H1 (cell line): ENCODE results near the gene GDPD1. TPM values are rescaled to one million over a fixed set of nuclear protein-coding genes. Genes with fewer than 3 reads are reported as not detected.
A peak's percentile ranks its signal among the peaks of the same experiment; 100 is the strongest.

Experiments
- CTCF ChIA-PET: fragments of 300-600 bp; sonication (Branson Sonifier 250); formaldehyde crosslinking; loops from one replicate; lab custom pipeline; 2021; ENCODE audit not compliant: partially characterized antibody; lab: Charles Lee
- POLR2A ChIA-PET: fragments of 300-600 bp; sonication (Branson Sonifier 250); formaldehyde crosslinking; loops from one replicate; lab custom pipeline; 2021; ENCODE audit warnings: inconsistent platforms; ENCODE audit not compliant: partially characterized antibody; lab: Charles Lee
- DNase-seq, 2 experiments: peaks; one replicate each; pipeline versions ENCODE4 v3.0.0 to v3.0.0-alpha.2; 2010 to 2022; ENCODE audit warnings: low spot score in 2 of 2, low read depth in 1 of 2, mixed read lengths in 1 of 2
- FAIRE-seq: peaks from 2 replicates; lab custom pipeline; 2011; peaks lifted over from hg19 to GRCh38; lab: Jason Lieb, UNC
- H2AFZ ChIP-seq: 2 replicates; pipeline ENCODE4 v1.8.1; 2012; ENCODE audit warnings: low read length, inconsistent platforms
- H2AK5ac ChIP-seq: 2 replicates; pipeline ENCODE4 v1.6.1; 2013; ENCODE audit warnings: low read depth, low read length
- H2BK120ac ChIP-seq: replicated peaks from 2 replicates; pipeline ENCODE3; 2013; ENCODE audit warnings: low read depth, low read length, inconsistent platforms
- H2BK12ac ChIP-seq: 2 replicates; pipeline ENCODE4 v1.6.1; 2013; ENCODE audit warnings: low read depth, low read length
- H2BK15ac ChIP-seq: 2 replicates; pipeline ENCODE4 v1.6.1; 2013; ENCODE audit warnings: low read length
- H2BK20ac ChIP-seq: 2 replicates; pipeline ENCODE4 v1.6.1; 2013; ENCODE audit warnings: low read length
- H2BK5ac ChIP-seq: 2 replicates; pipeline ENCODE4 v1.6.1; 2013; ENCODE audit warnings: low read depth, low read length
- H3K14ac ChIP-seq: 2 replicates; pipeline ENCODE4 v1.6.1; 2013; ENCODE audit warnings: inconsistent platforms; ENCODE audit not compliant: insufficient read length
- H3K18ac ChIP-seq: 2 replicates; pipeline ENCODE4 v1.6.1; 2013; ENCODE audit warnings: low read length; ENCODE audit errors: extremely low read depth
- H3K23ac ChIP-seq: 2 replicates; pipeline ENCODE4 v1.6.1; 2013; ENCODE audit warnings: inconsistent platforms; ENCODE audit not compliant: insufficient read length
- H3K23me2 ChIP-seq: 2 replicates; pipeline ENCODE4 v1.6.1; 2013; ENCODE audit warnings: low read depth, low read length
- H3K27ac ChIP-seq: 2 replicates; pipeline ENCODE4 v1.6.1; 2011; ENCODE audit warnings: low read depth, low read length, inconsistent platforms
- H3K27me3 ChIP-seq, 4 experiments: replicated peaks in 1 of 4; 1 replicate in 1 of 4; 2 replicates in 3 of 4; pipeline versions ENCODE4 v1.6.1 to v1.8.1; 2011 to 2013; ENCODE audit warnings: low read length in 3 of 4, mild to moderate bottlenecking in 3 of 4, inconsistent platforms in 2 of 4, mixed read lengths in 2 of 4, moderate library complexity in 1 of 4; ENCODE audit not compliant: control insufficient read depth in 3 of 4, insufficient read depth in 3 of 4; ENCODE audit errors: extremely low read depth in 1 of 4
- H3K36me3 ChIP-seq, 4 experiments: 2 replicates each; pipeline versions ENCODE4 v1.6.1 to v1.8.1; 2011 to 2013; ENCODE audit warnings: mild to moderate bottlenecking in 4 of 4, low read length in 3 of 4, moderate library complexity in 2 of 4, control low read depth in 1 of 4, inconsistent platforms in 1 of 4; ENCODE audit not compliant: insufficient read depth in 4 of 4, control insufficient read depth in 2 of 4
- H3K4ac ChIP-seq: replicated peaks from 2 replicates; pipeline ENCODE3; 2013; ENCODE audit warnings: low read length, low read depth, mixed read lengths, inconsistent platforms; ENCODE audit not compliant: insufficient read length
- H3K4me1 ChIP-seq, 4 experiments: replicated peaks in 1 of 4; 1 replicate in 1 of 4; 2 replicates in 3 of 4; pipeline versions ENCODE4 v1.6.1 to v1.8.1; 2011 to 2013; ENCODE audit warnings: low read length in 3 of 4, inconsistent platforms in 2 of 4, mixed read lengths in 1 of 4; ENCODE audit not compliant: insufficient read depth in 4 of 4, control insufficient read depth in 3 of 4
- H3K4me2 ChIP-seq, 2 experiments: 2 replicates each; pipeline versions ENCODE4 v1.6.1 to v1.8.1; 2011 to 2013; ENCODE audit warnings: low read depth in 2 of 2, low read length in 2 of 2, control low read depth in 1 of 2, inconsistent platforms in 1 of 2, mild to moderate bottlenecking in 1 of 2; ENCODE audit not compliant: insufficient read depth in 1 of 2
- H3K4me3 ChIP-seq, 4 experiments: fragments of 200-600, 300-600 bp in 1 of 4; sonication (generic), shearing (Covaris generic), sonication (Bioruptor Twin) in 1 of 4; 2 replicates each; pipeline versions ENCODE4 v1.5.1 to v1.8.1; 2011 to 2016; ENCODE audit warnings: low read length in 4 of 4, low read depth in 3 of 4, control low read depth in 2 of 4, inconsistent platforms in 2 of 4, mild to moderate bottlenecking in 2 of 4, mixed read lengths in 1 of 4, moderate library complexity in 1 of 4; ENCODE audit not compliant: insufficient read depth in 2 of 4; ENCODE audit errors: extremely low read depth in 1 of 4
- H3K56ac ChIP-seq: replicated peaks from 2 replicates; pipeline ENCODE3; 2013; ENCODE audit warnings: low read depth, mild to moderate bottlenecking, mixed read lengths, low read length, inconsistent platforms; ENCODE audit not compliant: insufficient read length
- H3K79me1 ChIP-seq: 2 replicates; pipeline ENCODE4 v1.6.1; 2013; ENCODE audit warnings: low read depth, low read length, control low read depth
- H3K79me2 ChIP-seq, 2 experiments: 2 replicates each; pipeline versions ENCODE4 v1.6.1 to v1.8.1; 2012 to 2013; ENCODE audit warnings: low read length in 2 of 2, mild to moderate bottlenecking in 2 of 2, inconsistent platforms in 1 of 2; ENCODE audit not compliant: insufficient read depth in 2 of 2, control insufficient read depth in 1 of 2
- H3K9ac ChIP-seq, 4 experiments: replicated peaks in 1 of 4; 1 replicate in 1 of 4; 2 replicates in 3 of 4; pipeline versions ENCODE4 v1.6.1 to v1.8.1; 2011 to 2013; ENCODE audit warnings: low read depth in 3 of 4, low read length in 3 of 4, control low read depth in 2 of 4, mild to moderate bottlenecking in 2 of 4, moderate library complexity in 2 of 4, inconsistent platforms in 1 of 4; ENCODE audit errors: extremely low read depth in 1 of 4
- H3K9me3 ChIP-seq, 2 experiments: 2 replicates each; pipeline versions ENCODE4 v1.6.1 to v1.8.1; 2012 to 2013; ENCODE audit warnings: mild to moderate bottlenecking in 2 of 2, moderate library complexity in 2 of 2, control low read depth in 1 of 2, inconsistent platforms in 1 of 2, low read depth in 1 of 2, low read length in 1 of 2, mixed read lengths in 1 of 2; ENCODE audit not compliant: insufficient read depth in 2 of 2
- H4K20me1 ChIP-seq, 2 experiments: replicated peaks in 1 of 2; 2 replicates each; pipeline versions ENCODE3 to v1.8.1; 2011 to 2013; ENCODE audit warnings: inconsistent platforms in 2 of 2, low read length in 2 of 2, mild to moderate bottlenecking in 1 of 2; ENCODE audit not compliant: insufficient read depth in 2 of 2, control insufficient read depth in 1 of 2
- H4K5ac ChIP-seq: 2 replicates; pipeline ENCODE4 v1.6.1; 2013; ENCODE audit warnings: low read length, low read depth, mixed read lengths, inconsistent platforms; ENCODE audit not compliant: insufficient read length
- H4K8ac ChIP-seq: 2 replicates; pipeline ENCODE4 v1.8.0; 2013; ENCODE audit warnings: mild to moderate bottlenecking, moderate library complexity, low read length, inconsistent platforms; ENCODE audit not compliant: insufficient read depth; ENCODE audit errors: extremely low read depth
- H4K91ac ChIP-seq: replicated peaks from 2 replicates; pipeline ENCODE3; 2013; ENCODE audit warnings: low read length, mixed read lengths, inconsistent platforms; ENCODE audit not compliant: insufficient read length
- ASH2L ChIP-seq: fragments of 200-600, 300-600 bp; sonication (generic); IDR thresholded peaks from one replicate; pipeline ENCODE4 v1.7.1; 2017; ENCODE audit warnings: low read length
- FOSL1 ChIP-seq: IDR thresholded peaks from 2 replicates; pipeline ENCODE4 v1.6.1; 2011; ENCODE audit warnings: mild to moderate bottlenecking, low read depth, low read length, moderate library complexity; ENCODE audit not compliant: insufficient read depth
- HDAC2 ChIP-seq, 2 experiments: fragments of 300-600 bp in 1 of 2; sonication (generic) in 1 of 2; IDR thresholded peaks; 2 replicates each; pipeline ENCODE4 v1.6.1; 2011 to 2012; ENCODE audit warnings: low read depth in 2 of 2, low read length in 2 of 2, mild to moderate bottlenecking in 2 of 2, moderate library complexity in 2 of 2, borderline replicate concordance in 1 of 2, inconsistent platforms in 1 of 2
- MAX ChIP-seq: IDR thresholded peaks from 2 replicates; pipeline ENCODE4 v1.6.1; 2012; ENCODE audit warnings: inconsistent platforms
- NANOG ChIP-seq: IDR thresholded peaks from 2 replicates; pipeline ENCODE4 v1.6.1; 2011; ENCODE audit warnings: low read length, low read depth, mild to moderate bottlenecking, inconsistent platforms; ENCODE audit not compliant: insufficient read depth, poor library complexity, severe bottlenecking
- NRF1 ChIP-seq: IDR thresholded peaks from 2 replicates; pipeline ENCODE4 v1.6.1; 2011; ENCODE audit warnings: mild to moderate bottlenecking, low read depth, low read length, improper control_type of control experiment
- SUZ12 ChIP-seq: fragments of 200-600 bp; sonication (generic); IDR thresholded peaks from 2 replicates; pipeline ENCODE4 v1.6.1; 2012; ENCODE audit warnings: mild to moderate bottlenecking, inconsistent platforms, low read length, moderate library complexity, mixed read lengths
- WGBS, 2 experiments: shearing (Covaris generic) in 1 of 2; methylation state at CpG; one replicate each; pipeline versions ENCODE4 v1.1.6 to v1.1.7; 2013 to 2015; ENCODE audit warnings: low lambda C conversion rate in 2 of 2, mixed read lengths in 2 of 2, inconsistent platforms in 1 of 2, low coverage in 1 of 2, missing lambda C conversion rate in 1 of 2; ENCODE audit not compliant: insufficient replicate concordance in 2 of 2, insufficient coverage in 1 of 2, insufficient read length in 1 of 2; ENCODE audit errors: extremely low coverage in 1 of 2, missing lambda C conversion rate in 1 of 2; 5-methylcytosine and 5-hydroxymethylcytosine counted together
- polyA plus RNA-seq, 7 experiments: library from polyadenylated mRNA; depleted of rRNA in 3 of 7; stranded (reverse) in 5 of 7; unstranded in 2 of 7; fragments of >200 nt in 5 of 7; fragments of 200-250 nt in 2 of 7; gene quantifications; 1 replicate in 5 of 7; 2 replicates in 1 of 7; 4 replicates in 1 of 7; pipeline versions ENCODE4 v1.2.1 to v1.2.3, GENCODE V29; 2011 to 2013; ENCODE audit warnings: missing spikeins in 2 of 7, mixed read lengths in 2 of 7
- total RNA-seq: library from RNA; stranded (reverse); fragmentation: NEBNext Ultra II Directional; extraction: Animal tissue kit (Norgen Biotek cat#: 25700); gene quantifications from 2 replicates; pipeline ENCODE4 v1.2.1, GENCODE V29; 2021

The GDPD1 gene
- total and polyA plus RNA-seq, 2 of the 8 experiments (the other 6 are each of a cell fraction or from before 2014, with no cell fraction given): 3.2 to 7.7 TPM

GRCh38 chr17:59178266-59178985 lies 41.9 kb upstream of the GDPD1 start:
- no peak for DNase-seq
- Histone ChIP-seq H3K23ac (no peak overlapping the region), H3K4ac (no peak overlapping the region), H3K79me2 (no peaks in the 10 kb centered on the region), H2BK12ac (no peak overlapping the region), H4K91ac (no peak overlapping the region), H2AK5ac (no peak overlapping the region), H4K20me1 (no peaks in the 10 kb centered on the region), H2BK120ac (no peak overlapping the region), H3K9me3 (no peaks in the 10 kb centered on the region), H3K56ac (no peak overlapping the region), H3K36me3 (peaks cover 0 to 15% (median 4%) of the 10 kb centered on the region in 4 experiments; a peak in 5 of 8 replicates), H3K27ac (no peak overlapping the region), H2BK20ac (no peak overlapping the region), H3K4me2 (no peak overlapping the region), H3K14ac (no peak overlapping the region)
- FAIRE-seq: no peak
- 92% methylated on average over 7 of the region's 7 CpGs; no CpG with 5 or more reads in 1 of the 2 experiments for WGBS, 2 experiments
- TF ChIP-seq SUZ12 (no peak), MAX (no peak), ASH2L (no peak), NRF1 (no peak), FOSL1 (no peak), HDAC2 (IDR thresholded peaks at IDR 0.05; ENCODE audit: borderline replicate concordance in 1 of 2, low read depth in 2 of 2, low read length in 2 of 2) (no peak), NANOG (no peak)
- TF ChIP-seq, all 59 proteins: peak for 0
- POLR2A ChIA-PET: interaction anchor here (0.9 kb wide), 1 partner anchor 8 kb away, joined by 3 read pairs; no protein-coding TSS in a partner anchor
- Histone ChIP-seq H3K23me2 (no peaks in the 10 kb centered on the region), H2BK5ac (no peak overlapping the region), H3K4me1 (no peaks in the 10 kb centered on the region), H2BK15ac (no peak overlapping the region), H3K4me3 (no peak overlapping the region), H3K18ac (no peak overlapping the region), H4K8ac (peak overlapping the region; percentile 57; the same call in 1 of the 2 replicates), H4K5ac (no peak overlapping the region), H3K27me3 (no peaks in the 10 kb centered on the region), H2AFZ (no peak overlapping the region), H3K79me1 (no peaks in the 10 kb centered on the region; the same call in 1 of the 2 replicates), H3K9ac (no peak overlapping the region)
- CTCF ChIA-PET: interaction anchor here (0.7 to 3.0 kb wide), 3 partner anchors 11 to 514 kb away, joined by 3 to 18 read pairs (median 3); no protein-coding TSS in a partner anchor
